PFSK-1 (cell line): ENCODE data around the gene FSTL1.

Experiments used
- POLR2AphosphoS5 ChIP-seq: IDR thresholded peaks from 2 replicates; pipeline ENCODE4 v1.6.1; 2012; ENCODE audit warnings: low read depth, mild to moderate bottlenecking, control low read depth, low read length, moderate library complexity
- REST ChIP-seq, 2 experiments: IDR thresholded peaks; 2 replicates each; pipeline versions ENCODE4 v1.6.1 to v1.8.0; 2011 to 2012; ENCODE audit warnings: low read depth in 2 of 2, low read length in 2 of 2, control low read depth in 1 of 2, inconsistent platforms in 1 of 2, mild to moderate bottlenecking in 1 of 2, moderate library complexity in 1 of 2; ENCODE audit not compliant: insufficient read depth in 1 of 2

GRCh38 chr3:120418446-120418845 lies 32.3 kb downstream of the FSTL1 start:
- TF ChIP-seq POLR2AphosphoS5 (no peak), REST (IDR thresholded peaks at IDR 0.05; ENCODE audit: insufficient read depth in 1 of 2, low read depth in 2 of 2, low read length in 2 of 2) (no peak)
